Measurements from ENCODE around the gene CHCHD3.

- TF ChIP-seq CTCF (conservative IDR thresholded peaks at IDR 0.05 in 1 of 2, IDR thresholded peaks at IDR 0.05 in 1 of 2; ENCODE audit: low read depth in 1 of 2, low read length in 2 of 2) (no peak), EZH2 (IDR thresholded peaks at IDR 0.05; ENCODE audit: low read length, missing control alignments) (no peak)
Measured at GRCh38 chr7:132842478-132842877, 239.4 kb downstream of the CHCHD3 start.
